K562 (cell line): Measurements from ENCODE around the gene RABL3. TPM values are rescaled to one million over a fixed set of nuclear protein-coding genes. Genes with fewer than 3 reads are reported as not detected.

Source experiments
- ATAC-seq: fragments of 200-7000 bp; cut with Tn5 transposase; 3 replicates; pipeline ENCODE4 v1.9.1; 2020; ENCODE audit warnings: moderate library complexity
- BruUV-seq: library from RNA; stranded (reverse); fragments of 400-500 nt; replicated peaks from 2 replicates; lab custom pipeline; 2021; lab: Mats Ljungman, UMichigan
- CTCF ChIA-PET: fragments of 300-600 bp; formaldehyde crosslinking; extraction: SDS; loops from one replicate; lab custom pipeline; 2021; ENCODE audit warnings: low intra/inter-chr PET ratio; lab: Yijun Ruan, JAX
- POLR2A ChIA-PET: fragments of 300-600, 350-650 bp; sonication (Branson Sonifier 250); formaldehyde crosslinking; extraction: SDS; loops from one replicate; lab custom pipeline; 2021; ENCODE audit warnings: antibody characterized with exemption, inconsistent platforms; lab: Yijun Ruan, JAX
- DNase-seq, 4 experiments: peaks; one replicate each; pipeline versions ENCODE4 v3.0.0 to v3.0.0-alpha.2; 2011 to 2018; ENCODE audit warnings: low spot score in 3 of 4, mixed read lengths in 3 of 4; ENCODE audit errors: extremely low read depth in 1 of 4
- FAIRE-seq: peaks from 2 replicates; lab custom pipeline; 2011; peaks lifted over from hg19 to GRCh38; lab: Jason Lieb, UNC
- H2AFZ ChIP-seq: 2 replicates; pipeline ENCODE4 v1.6.0; 2011; ENCODE audit warnings: low read depth, low read length, control low read depth, inconsistent platforms
- H3K27ac ChIP-seq: fragments of 200-600 bp; 3 replicates; pipeline ENCODE4 v1.8.0; 2011; ENCODE audit warnings: low read depth, mild to moderate bottlenecking, control low read depth, inconsistent platforms, low read length, moderate library complexity, mixed read lengths; ENCODE audit errors: extremely low read depth
- H3K27me3 ChIP-seq, 2 experiments: fragments of 300-600 bp in 1 of 2; 2 replicates in 1 of 2; 3 replicates in 1 of 2; pipeline versions ENCODE4 v1.6.0 to v1.8.0; 2011; ENCODE audit warnings: inconsistent platforms in 2 of 2, low read length in 2 of 2, mild to moderate bottlenecking in 1 of 2, mixed read lengths in 1 of 2, moderate library complexity in 1 of 2; ENCODE audit not compliant: control insufficient read depth in 2 of 2, insufficient read depth in 2 of 2
- H3K36me3 ChIP-seq: fragments of 300-600 bp; 3 replicates; pipeline ENCODE4 v1.8.0; 2011; ENCODE audit warnings: mild to moderate bottlenecking, low read length, inconsistent platforms; ENCODE audit not compliant: control insufficient read depth, insufficient read depth
- H3K4me1 ChIP-seq, 2 experiments: fragments of 200-600 bp in 1 of 2; replicated peaks in 1 of 2; 2 replicates in 1 of 2; 3 replicates in 1 of 2; pipeline versions ENCODE4 v1.5.1 to v1.8.0; 2011; ENCODE audit warnings: inconsistent platforms in 2 of 2, low read length in 2 of 2, mild to moderate bottlenecking in 1 of 2, mixed read lengths in 1 of 2, moderate library complexity in 1 of 2; ENCODE audit not compliant: control insufficient read depth in 2 of 2, insufficient read depth in 2 of 2
- H3K4me2 ChIP-seq: 2 replicates; pipeline ENCODE4 v1.6.1; 2011; ENCODE audit warnings: low read length, control low read depth, inconsistent platforms, mixed read lengths; ENCODE audit not compliant: insufficient read depth
- H3K4me3 ChIP-seq: fragments of 200-600 bp; sonication (generic), shearing (Covaris generic); 2 replicates; pipeline ENCODE4 v1.5.1; 2016; ENCODE audit warnings: control low read depth, inconsistent platforms
- H3K79me2 ChIP-seq: fragments of 200-600 bp; 3 replicates; pipeline ENCODE4 v1.8.0; 2011; ENCODE audit warnings: low read length, inconsistent platforms; ENCODE audit not compliant: control insufficient read depth, insufficient read depth
- H3K9ac ChIP-seq, 2 experiments: 2 replicates each; pipeline versions ENCODE4 v1.6.0 to v1.6.1; 2011; ENCODE audit warnings: low read depth in 2 of 2, low read length in 2 of 2, control low read depth in 1 of 2, inconsistent platforms in 1 of 2, mild to moderate bottlenecking in 1 of 2, mixed read lengths in 1 of 2; ENCODE audit not compliant: insufficient read depth in 1 of 2
- H3K9me1 ChIP-seq: one replicate; pipeline ENCODE4 v1.6.0; 2011; ENCODE audit warnings: inconsistent platforms, mild to moderate bottlenecking, low read length, moderate library complexity; ENCODE audit not compliant: control insufficient read depth, insufficient read depth
- H3K9me3 ChIP-seq: replicated peaks from 2 replicates; pipeline ENCODE4 v1.5.1; 2011; ENCODE audit warnings: low read depth, low read length, inconsistent platforms; ENCODE audit not compliant: control insufficient read depth, insufficient read depth
- H4K20me1 ChIP-seq: replicated peaks from 2 replicates; pipeline ENCODE4 v1.6.1; 2011; ENCODE audit warnings: low read length, inconsistent platforms, mixed read lengths; ENCODE audit not compliant: control insufficient read depth, insufficient read depth
- CREB1 ChIP-seq, 2 experiments: sonication (generic) in 1 of 2; formaldehyde crosslinking in 1 of 2; IDR thresholded peaks; 2 replicates each; pipeline versions ENCODE4 v1.6.1 to v1.8.0; 2012 to 2022; ENCODE audit warnings: inconsistent platforms in 1 of 2, mild to moderate bottlenecking in 1 of 2, missing genetic modification reagents in 1 of 2, moderate library complexity in 1 of 2
- FOS ChIP-seq: IDR thresholded peaks from 3 replicates; pipeline ENCODE4 v1.6.1; 2011; ENCODE audit not compliant: insufficient read length; ENCODE audit errors: extremely low read depth
- GTF2E2 ChIP-seq: fragments of 200-800 bp; sonication (Bioruptor generic); IDR thresholded peaks from 2 replicates; pipeline ENCODE4 v1.6.1; 2016; ENCODE audit warnings: missing genetic modification characterization, missing compliant biosample characterization
- KLF16 ChIP-seq: IDR thresholded peaks from 2 replicates; pipeline ENCODE4 v1.6.1; 2016; ENCODE audit warnings: antibody characterized with exemption
- MAFG ChIP-seq: fragments of 450-650 bp; conservative IDR thresholded peaks from 2 replicates; pipeline ENCODE4 v1.6.1; 2016; ENCODE audit warnings: missing genetic modification characterization, missing compliant biosample characterization
- MXD1 ChIP-seq: fragments of 250-450 bp; sonication (Bioruptor Pico); IDR thresholded peaks from 2 replicates; pipeline ENCODE4 v1.8.0; 2021; ENCODE audit warnings: borderline replicate concordance, mild to moderate bottlenecking, moderate library complexity; ENCODE audit not compliant: poor library complexity, severe bottlenecking
- POLR2G ChIP-seq: fragments of 200-400 bp; formaldehyde crosslinking; IDR thresholded peaks from 2 replicates; pipeline ENCODE4 v1.6.1; 2017; ENCODE audit warnings: low read depth, mild to moderate bottlenecking, antibody characterized with exemption, low read length, moderate library complexity
- RNF2 ChIP-seq: sonication (generic); IDR thresholded peaks from 2 replicates; pipeline ENCODE4 v1.6.1; 2016
- RUNX1 ChIP-seq: sonication (generic); IDR thresholded peaks from 2 replicates; pipeline ENCODE4 v1.6.1; 2016; ENCODE audit warnings: antibody characterized with exemption, low read depth
- TGIF2 ChIP-seq: sonication (generic); formaldehyde crosslinking; IDR thresholded peaks from 2 replicates; pipeline ENCODE4 v1.8.1; 2022; ENCODE audit warnings: mild to moderate bottlenecking, missing genetic modification reagents, moderate library complexity
- ZFP36 ChIP-seq: fragments of 150-350 bp; IDR thresholded peaks from 2 replicates; pipeline ENCODE4 v1.6.1; 2018; ENCODE audit warnings: low read length, low read depth; ENCODE audit not compliant: partially characterized antibody
- ZNF274 ChIP-seq: IDR thresholded peaks from 2 replicates; pipeline ENCODE4 v1.6.1; 2011; ENCODE audit warnings: low read depth, mild to moderate bottlenecking, low read length, moderate library complexity, borderline replicate concordance
- ZNF282 ChIP-seq: sonication (generic); formaldehyde crosslinking; IDR thresholded peaks from 2 replicates; pipeline ENCODE4 v1.8.1; 2023; ENCODE audit warnings: missing genetic modification reagents
- ZNF407 ChIP-seq: fragments of 450-650 bp; IDR thresholded peaks from 2 replicates; pipeline ENCODE4 v1.6.1; 2016; ENCODE audit warnings: low read depth
- ZNF764 ChIP-seq: fragments of 250-450 bp; sonication (Bioruptor Pico); IDR thresholded peaks from 2 replicates; pipeline ENCODE4 v1.4.0; 2020; ENCODE audit warnings: low read depth, mild to moderate bottlenecking, moderate library complexity
- WGBS: fragments of 100-300 bp; shearing (Covaris generic); methylation state at CpG from one replicate; pipeline ENCODE4 v1.1.6; 2016; ENCODE audit warnings: low coverage, mixed read lengths; ENCODE audit not compliant: insufficient coverage; ENCODE audit errors: missing lambda C conversion rate; 5-methylcytosine and 5-hydroxymethylcytosine counted together
- in situ Hi-C: fragments of 300-500 bp; cut with MboI; formaldehyde crosslinking; loops from 4 replicates; pipeline ENCODE4 v1.15.0; 2018; ENCODE audit warnings: inconsistent platforms, mixed read lengths
- intact Hi-C: fragments of 100-400 bp; cut with micrococcal nuclease; formaldehyde crosslinking; loops from 2 replicates; pipeline ENCODE4 v1.14.2; 2022
- polyA plus RNA-seq, 8 experiments: library from polyadenylated mRNA; depleted of rRNA in 4 of 8; stranded (reverse) in 5 of 8; unstranded in 3 of 8; fragments of >200 nt; fragmentation: Nextera tagmentation in 2 of 8; fragmentation: Illumina TruSeq in 1 of 8; extraction: Ambion mirVana in 2 of 8; extraction: Trizol in 1 of 8; gene quantifications; 2 replicates each; pipeline versions ENCODE4 v1.2.1 to v1.2.3, GENCODE V29; 2011 to 2014; ENCODE audit warnings: inconsistent platforms in 1 of 8, missing spikeins in 1 of 8
- total RNA-seq, 7 experiments: library from RNA; depleted of rRNA in 6 of 7; stranded (reverse); fragments of >200 nt in 6 of 7; fragmentation: Illumina TruSeq in 2 of 7; extraction: Trizol in 2 of 7; gene quantifications; 2 replicates each; pipeline versions ENCODE4 v1.2.1 to v1.2.3, GENCODE V29; 2011 to 2021; ENCODE audit warnings: low replicate concordance in 1 of 7

The RABL3 gene
- total and polyA plus RNA-seq, 9 of the 15 experiments (the other 6 are each of a cell fraction or from before 2014, with no cell fraction given): 6.5 to 30.7 (median 12.3) TPM

- no peak for TF ChIP-seq ZNF274
- no peak for TF ChIP-seq ZFP36
- TF ChIP-seq ZNF282: no peak
- no peak for TF ChIP-seq KLF16
- TF ChIP-seq FOS: no peak
- TF ChIP-seq, all 486 proteins: peak for 0
Measured at GRCh38 chr3:120688121-120688520, 54.2 kb downstream of the RABL3 start (continued).

DNA sequence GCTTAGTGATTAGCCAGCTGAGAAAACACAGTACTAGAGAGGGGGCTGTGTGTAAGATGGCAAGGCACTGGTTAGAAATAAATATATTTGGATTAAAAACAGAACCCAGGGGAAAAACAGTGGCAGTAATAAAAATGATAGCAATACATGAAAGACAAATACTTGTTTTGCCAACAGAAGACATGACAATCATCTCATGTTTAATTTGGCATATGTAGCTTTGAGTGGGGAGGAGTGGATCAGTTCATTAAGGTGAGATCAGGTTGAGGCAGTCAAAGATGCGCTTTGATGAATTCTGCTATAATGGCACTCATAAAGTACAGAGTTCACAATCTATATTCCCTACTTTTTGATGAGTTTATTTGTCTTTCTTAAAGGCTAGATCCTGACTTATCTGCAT lies 56.9 kb downstream of the RABL3 start:
- no peak for FAIRE-seq
- no peak overlapping the region for H3K9ac ChIP-seq
- ATAC-seq: no peak
- no peaks in the 10 kb centered on the region for H4K20me1 ChIP-seq
- intact Hi-C loops: no loop called here
- H3K36me3 ChIP-seq: 0 out of 3 replicates have a peak, but pooled peaks cover 3% of the 10 kb centered on the region
- no peaks in the 10 kb centered on the region for H3K4me1 ChIP-seq
- no peaks in the 10 kb centered on the region for H3K27me3 ChIP-seq
- no peak overlapping the region for H3K27ac ChIP-seq
- ChIA-PET POLR2A (interaction anchor here (1.1 kb wide), 1 partner anchor 8 kb away, joined by 3 read pairs; no protein-coding TSS in a partner anchor), CTCF (no interaction called here)
- DNase-seq: no peak
- no peak overlapping the region for H3K4me3 ChIP-seq
- no peaks in the 10 kb centered on the region for H3K79me2 ChIP-seq
- H3K9me1 ChIP-seq: no peaks in the 10 kb centered on the region
- no peak overlapping the region for H2AFZ ChIP-seq
- BruUV-seq: no TSS peak
- in situ Hi-C loops: no loop called here
- H3K9me3 ChIP-seq: no peaks in the 10 kb centered on the region
- H3K4me2 ChIP-seq: no peak overlapping the region
- WGBS: 94% methylated on average over 1 of the region's 1 CpG
- no peak for TF ChIP-seq POLR2G
- TF ChIP-seq MAFG (tag): no peak
- TF ChIP-seq ZNF407: no peak
- TF ChIP-seq TGIF2 (CRISPR knock-in tag): no peak
- TF ChIP-seq CREB1 (IDR thresholded peaks at IDR 0.05): no peak
- no peak for TF ChIP-seq CREB1 (CRISPR knock-in tag; IDR thresholded peaks at IDR 0.05)
- no peak for TF ChIP-seq ZNF764 (CRISPR knock-in tag)
- TF ChIP-seq GTF2E2 (tag): no peak
- no peak for TF ChIP-seq RNF2
- TF ChIP-seq RUNX1: no peak
- TF ChIP-seq MXD1 (CRISPR knock-in tag): no peak
